Panc1 (cell line): ENCODE data around the gene SFTPB. TPM values are rescaled to one million over a fixed set of nuclear protein-coding genes. Genes with fewer than 3 reads are reported as not detected.

Experiments used
- ATAC-seq: fragments of 200-7000 bp; cut with Tn5 transposase; 2 replicates; pipeline ENCODE4 v1.9.1; 2020; ENCODE audit warnings: mild to moderate bottlenecking, moderate library complexity
- BruUV-seq: library from RNA; stranded (reverse); fragments of 400-500 nt; replicated peaks from 2 replicates; lab custom pipeline; 2021; lab: Mats Ljungman, UMichigan
- CTCF ChIA-PET: fragments of 300-600 bp; sonication (Branson Sonifier 250); formaldehyde crosslinking; loops from one replicate; lab custom pipeline; 2022; ENCODE audit warnings: antibody characterized with exemption; lab: Charles Lee
- POLR2A ChIA-PET: fragments of 300-600 bp; sonication (Branson Sonifier 250); formaldehyde crosslinking; loops from one replicate; lab custom pipeline; 2022; ENCODE audit warnings: antibody characterized with exemption; lab: Charles Lee
- DNase-seq: peaks from one replicate; pipeline ENCODE4 v3.0.0-alpha.2; 2010; ENCODE audit warnings: low read depth, low spot score
- H3K27ac ChIP-seq: 2 replicates; pipeline ENCODE4 v1.5.1; 2011; ENCODE audit warnings: mild to moderate bottlenecking, low read length, inconsistent platforms
- H3K27me3 ChIP-seq: fragments of 200-500 bp; sonication (Bioruptor generic); 2 replicates; pipeline ENCODE4 v1.6.0; 2014; ENCODE audit warnings: low read length, inconsistent platforms; ENCODE audit not compliant: control insufficient read depth, insufficient read depth
- H3K36me3 ChIP-seq: fragments of 200-500 bp; sonication (Bioruptor generic); 2 replicates; pipeline ENCODE4 v1.5.1; 2014; ENCODE audit warnings: inconsistent platforms, mild to moderate bottlenecking, low read length, moderate library complexity; ENCODE audit not compliant: control insufficient read depth, insufficient read depth
- H3K4me1 ChIP-seq: 2 replicates; pipeline ENCODE4 v1.5.1; 2011; ENCODE audit warnings: inconsistent platforms, mild to moderate bottlenecking, low read length, moderate library complexity; ENCODE audit not compliant: control insufficient read depth, insufficient read depth
- H3K4me3 ChIP-seq, 2 experiments: 2 replicates each; pipeline ENCODE4 v1.5.1; 2011 to 2012; ENCODE audit warnings: low read depth in 2 of 2, low read length in 2 of 2, mild to moderate bottlenecking in 2 of 2, inconsistent platforms in 1 of 2, moderate library complexity in 1 of 2
- H3K9me3 ChIP-seq: fragments of 200-500 bp; sonication (Bioruptor generic); 2 replicates; pipeline ENCODE4 v1.5.1; 2014; ENCODE audit warnings: low read depth, mild to moderate bottlenecking, inconsistent platforms, low read length, moderate library complexity; ENCODE audit not compliant: control insufficient read depth, insufficient read depth
- POLR2AphosphoS5 ChIP-seq: IDR thresholded peaks from 2 replicates; pipeline ENCODE4 v1.6.1; 2012; ENCODE audit warnings: mild to moderate bottlenecking, low read depth, low read length, moderate library complexity
- SIN3A ChIP-seq: IDR thresholded peaks from 2 replicates; pipeline ENCODE4 v1.6.1; 2012; ENCODE audit warnings: low read depth, mild to moderate bottlenecking, low read length, moderate library complexity, borderline replicate concordance; ENCODE audit not compliant: insufficient read depth
- TCF7L2 ChIP-seq: IDR thresholded peaks from 2 replicates; pipeline ENCODE4 v1.6.1; 2011; ENCODE audit warnings: mild to moderate bottlenecking, low read depth, low read length, inconsistent platforms
- in situ Hi-C: cut with HindIII; loops from 2 replicates; pipeline ENCODE4 v1.10.0; 2016; ENCODE audit warnings: low sequenced_read_pairs, low pct_unique_long_range_greater_than_20kb
- intact Hi-C: fragments of 100-400 bp; cut with micrococcal nuclease; formaldehyde crosslinking; loops from one replicate; pipeline ENCODE4 v1.10.0; 2022; ENCODE audit not compliant: unreplicated experiment
- total RNA-seq: library from RNA; stranded (reverse); gene quantifications from one replicate; pipeline ENCODE4 v1.2.1, GENCODE V29; 2021; ENCODE audit not compliant: unreplicated experiment
- TF ChIP-seq, protein P1 (sequence below), 2 experiments: IDR thresholded peaks; 2 replicates each; pipeline ENCODE4 v1.6.1; 2011 to 2012; ENCODE audit warnings: low read depth in 2 of 2, control low read depth in 1 of 2, low read length in 1 of 2, mild to moderate bottlenecking in 1 of 2, moderate library complexity in 1 of 2; ENCODE audit not compliant: insufficient read depth in 1 of 2
- TF ChIP-seq, protein P2 (sequence below): fragments of 450-650 bp; IDR thresholded peaks from 2 replicates; pipeline ENCODE4 v1.5.1; 2017; ENCODE audit warnings: mild to moderate bottlenecking

Gene SFTPB
- total RNA-seq, 1 experiment from 2014 or later, result 5.6 TPM

DNA sequence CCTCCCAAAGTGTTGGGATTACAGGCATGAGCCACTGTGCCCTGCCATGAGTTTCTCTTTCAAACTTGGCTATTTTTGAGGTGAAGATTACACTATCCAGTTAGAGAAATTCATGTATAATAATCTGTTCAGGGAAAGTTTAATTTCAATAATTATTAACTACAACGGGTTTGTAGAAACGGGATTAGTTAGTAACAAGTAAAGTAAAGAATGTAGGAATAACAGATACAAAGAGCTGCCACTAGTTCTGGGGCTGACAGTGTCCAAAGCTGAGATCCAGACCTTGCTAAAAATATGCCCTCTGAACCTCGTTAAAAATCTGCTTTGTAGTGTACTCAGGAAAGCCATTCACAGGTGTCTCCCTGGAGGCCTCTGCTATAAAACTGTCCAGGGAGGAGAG is 16.9 kb downstream of the SFTPB start:
- Histone ChIP-seq H3K27ac (no peak overlapping the region), H3K9me3 (no peaks in the 10 kb centered on the region), H3K27me3 (no peaks in the 10 kb centered on the region), H3K36me3 (peaks cover 23% of the 10 kb centered on the region), H3K4me3 (no peak overlapping the region), H3K4me1 (no peaks in the 10 kb centered on the region)
- no TSS peak for BruUV-seq
- ChIA-PET POLR2A (no interaction called here), CTCF (no interaction called here)
- no peak for TF ChIP-seq POLR2AphosphoS5
- no peak for TF ChIP-seq TCF7L2
- no peak for TF ChIP-seq SIN3A
- TF ChIP-seq, protein P1, sequence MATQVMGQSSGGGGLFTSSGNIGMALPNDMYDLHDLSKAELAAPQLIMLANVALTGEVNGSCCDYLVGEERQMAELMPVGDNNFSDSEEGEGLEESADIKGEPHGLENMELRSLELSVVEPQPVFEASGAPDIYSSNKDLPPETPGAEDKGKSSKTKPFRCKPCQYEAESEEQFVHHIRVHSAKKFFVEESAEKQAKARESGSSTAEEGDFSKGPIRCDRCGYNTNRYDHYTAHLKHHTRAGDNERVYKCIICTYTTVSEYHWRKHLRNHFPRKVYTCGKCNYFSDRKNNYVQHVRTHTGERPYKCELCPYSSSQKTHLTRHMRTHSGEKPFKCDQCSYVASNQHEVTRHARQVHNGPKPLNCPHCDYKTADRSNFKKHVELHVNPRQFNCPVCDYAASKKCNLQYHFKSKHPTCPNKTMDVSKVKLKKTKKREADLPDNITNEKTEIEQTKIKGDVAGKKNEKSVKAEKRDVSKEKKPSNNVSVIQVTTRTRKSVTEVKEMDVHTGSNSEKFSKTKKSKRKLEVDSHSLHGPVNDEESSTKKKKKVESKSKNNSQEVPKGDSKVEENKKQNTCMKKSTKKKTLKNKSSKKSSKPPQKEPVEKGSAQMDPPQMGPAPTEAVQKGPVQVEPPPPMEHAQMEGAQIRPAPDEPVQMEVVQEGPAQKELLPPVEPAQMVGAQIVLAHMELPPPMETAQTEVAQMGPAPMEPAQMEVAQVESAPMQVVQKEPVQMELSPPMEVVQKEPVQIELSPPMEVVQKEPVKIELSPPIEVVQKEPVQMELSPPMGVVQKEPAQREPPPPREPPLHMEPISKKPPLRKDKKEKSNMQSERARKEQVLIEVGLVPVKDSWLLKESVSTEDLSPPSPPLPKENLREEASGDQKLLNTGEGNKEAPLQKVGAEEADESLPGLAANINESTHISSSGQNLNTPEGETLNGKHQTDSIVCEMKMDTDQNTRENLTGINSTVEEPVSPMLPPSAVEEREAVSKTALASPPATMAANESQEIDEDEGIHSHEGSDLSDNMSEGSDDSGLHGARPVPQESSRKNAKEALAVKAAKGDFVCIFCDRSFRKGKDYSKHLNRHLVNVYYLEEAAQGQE (IDR thresholded peaks at IDR 0.05; ENCODE audit: insufficient read depth in 1 of 2, low read depth in 2 of 2, low read length in 1 of 2), result no peak
- TF ChIP-seq, protein P2, sequence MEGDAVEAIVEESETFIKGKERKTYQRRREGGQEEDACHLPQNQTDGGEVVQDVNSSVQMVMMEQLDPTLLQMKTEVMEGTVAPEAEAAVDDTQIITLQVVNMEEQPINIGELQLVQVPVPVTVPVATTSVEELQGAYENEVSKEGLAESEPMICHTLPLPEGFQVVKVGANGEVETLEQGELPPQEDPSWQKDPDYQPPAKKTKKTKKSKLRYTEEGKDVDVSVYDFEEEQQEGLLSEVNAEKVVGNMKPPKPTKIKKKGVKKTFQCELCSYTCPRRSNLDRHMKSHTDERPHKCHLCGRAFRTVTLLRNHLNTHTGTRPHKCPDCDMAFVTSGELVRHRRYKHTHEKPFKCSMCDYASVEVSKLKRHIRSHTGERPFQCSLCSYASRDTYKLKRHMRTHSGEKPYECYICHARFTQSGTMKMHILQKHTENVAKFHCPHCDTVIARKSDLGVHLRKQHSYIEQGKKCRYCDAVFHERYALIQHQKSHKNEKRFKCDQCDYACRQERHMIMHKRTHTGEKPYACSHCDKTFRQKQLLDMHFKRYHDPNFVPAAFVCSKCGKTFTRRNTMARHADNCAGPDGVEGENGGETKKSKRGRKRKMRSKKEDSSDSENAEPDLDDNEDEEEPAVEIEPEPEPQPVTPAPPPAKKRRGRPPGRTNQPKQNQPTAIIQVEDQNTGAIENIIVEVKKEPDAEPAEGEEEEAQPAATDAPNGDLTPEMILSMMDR, result no peak
- ATAC-seq, result no peak
- in situ Hi-C loops (no loop called here), intact Hi-C loops (no loop called here)
- no peak for DNase-seq

DNA sequence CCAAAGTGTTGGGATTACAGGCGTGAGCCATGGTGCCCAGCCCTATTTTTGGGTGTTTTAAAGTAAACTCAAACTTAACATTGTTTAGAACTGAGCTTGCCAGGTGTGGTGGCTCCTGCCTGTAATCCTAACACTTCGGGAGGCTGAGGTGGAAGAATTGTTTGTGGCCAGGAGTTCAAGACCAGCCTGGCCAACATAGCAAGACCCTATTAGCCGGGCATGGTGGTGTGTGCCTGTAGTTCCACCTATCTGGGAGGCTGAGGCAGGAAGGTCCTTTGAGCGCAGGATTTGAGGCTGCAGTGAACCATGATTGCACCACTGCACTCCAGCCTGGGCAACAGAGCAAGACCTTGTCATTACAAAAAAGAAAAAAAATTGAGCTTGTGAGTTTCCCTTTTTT is 17.5 kb downstream of the SFTPB start:
- DNase-seq (no peak), ATAC-seq (no peak)
- Histone ChIP-seq H3K4me3 (no peak overlapping the region), H3K36me3 (peaks cover 29% of the 10 kb centered on the region), H3K9me3 (no peaks in the 10 kb centered on the region), H3K4me1 (no peaks in the 10 kb centered on the region), H3K27ac (no peak overlapping the region), H3K27me3 (no peaks in the 10 kb centered on the region)
- ChIA-PET POLR2A (interaction anchor here (0.7 kb wide), 1 partner anchor 160 kb away, joined by 4 read pairs; no protein-coding TSS in a partner anchor), CTCF (no interaction called here)
- BruUV-seq, result no TSS peak
- intact Hi-C loops, result no loop called here
- TF ChIP-seq, protein P1 (IDR thresholded peaks at IDR 0.05; ENCODE audit: insufficient read depth in 1 of 2, low read depth in 2 of 2, low read length in 1 of 2), result no peak
- TF ChIP-seq POLR2AphosphoS5 (no peak), SIN3A (no peak), TCF7L2 (no peak)
- TF ChIP-seq, protein P2, result no peak
- in situ Hi-C loops, result no loop called here
